Activated T-helper 1 cell treated with Interleukin-2 at 50 U/mL for 16 hours (primary cell): ENCODE data around the gene TVP23A.

Source experiments
- DNase-seq: peaks from one replicate; pipeline ENCODE4 v3.0.0-alpha.2; 2020; ENCODE audit warnings: low read depth

The TVP23A gene

GRCh38 chr16:10817963-10818941 lies at the start of gene TVP23A:
TSS of gene TVP23A (minus strand) at chr16:10818794. CDS start at chr16:10818493, 301 bp downstream.
- DNase-seq: no peak

- DNase-seq: no peak
These were observed 49.6 kb upstream of the TVP23A start for GRCh38 chr16:10868104-10868595.

- DNase-seq: no peak
These were observed 48.6 kb upstream of the TVP23A start for GRCh38 chr16:10867199-10867598.

GRCh38 chr16:10865991-10866966 lies 47.7 kb upstream of the TVP23A start:
- DNase-seq: no peak

GRCh38 chr16:10862438-10862837 lies 43.8 kb upstream of the TVP23A start:
- DNase-seq: no peak

GRCh38 chr16:10859658-10860057 lies 41.1 kb upstream of the TVP23A start:
- DNase-seq: no peak

GRCh38 chr16:10859020-10859419 lies 40.4 kb upstream of the TVP23A start:
- no peak for DNase-seq

GRCh38 chr16:10858203-10858602 lies 39.6 kb upstream of the TVP23A start:
- DNase-seq: no peak

- no peak for DNase-seq
These were observed 37.4 kb upstream of the TVP23A start for GRCh38 chr16:10856042-10856441.

- DNase-seq: no peak
These were observed 34.4 kb upstream of the TVP23A start for GRCh38 chr16:10852948-10853347.

- DNase-seq: no peak
These were observed 33.7 kb upstream of the TVP23A start for GRCh38 chr16:10852286-10852685.

- no peak for DNase-seq
These were observed 32.9 kb upstream of the TVP23A start for GRCh38 chr16:10851512-10851911.

- DNase-seq: no peak
These were observed 31.9 kb upstream of the TVP23A start for GRCh38 chr16:10850478-10850850.

- DNase-seq: no peak
These were observed 31.3 kb upstream of the TVP23A start for GRCh38 chr16:10849736-10850477.

GRCh38 chr16:10847176-10847575 lies 28.6 kb upstream of the TVP23A start:
- no peak for DNase-seq

- no peak for DNase-seq
These were observed 27.8 kb upstream of the TVP23A start for GRCh38 chr16:10846213-10846998.

- DNase-seq: no peak
These were observed 22.1 kb upstream of the TVP23A start for GRCh38 chr16:10840703-10841102.

GRCh38 chr16:10839279-10839666 lies 20.7 kb upstream of the TVP23A start:
- DNase-seq: no peak

GRCh38 chr16:10838621-10839278 lies 20.2 kb upstream of the TVP23A start:
- no peak for DNase-seq

- no peak for DNase-seq
These were observed 17.7 kb upstream of the TVP23A start for GRCh38 chr16:10836174-10836853.
